Muscle of back (tissue), 11 donors: ENCODE results near the gene DGCR2. TPM values are rescaled to one million over a fixed set of nuclear protein-coding genes. Genes with fewer than 3 reads are reported as not detected.

Experiments used
- DNase-seq, 3 donors: peaks; one replicate each; pipeline versions ENCODE4 v3.0.0 to v3.0.0-alpha.2; 2013
- polyA plus RNA-seq, 10 donors: library from polyadenylated mRNA; unstranded; fragments of 120-200 nt; gene quantifications; one replicate each; pipeline ENCODE4 v1.2.1, GENCODE V29; 2013; ENCODE audit not compliant: insufficient read length in 10 of 10

The DGCR2 gene
- polyA plus RNA-seq, 10 donors = 37.0 to 59.6 (median 48.1) TPM

DNA sequence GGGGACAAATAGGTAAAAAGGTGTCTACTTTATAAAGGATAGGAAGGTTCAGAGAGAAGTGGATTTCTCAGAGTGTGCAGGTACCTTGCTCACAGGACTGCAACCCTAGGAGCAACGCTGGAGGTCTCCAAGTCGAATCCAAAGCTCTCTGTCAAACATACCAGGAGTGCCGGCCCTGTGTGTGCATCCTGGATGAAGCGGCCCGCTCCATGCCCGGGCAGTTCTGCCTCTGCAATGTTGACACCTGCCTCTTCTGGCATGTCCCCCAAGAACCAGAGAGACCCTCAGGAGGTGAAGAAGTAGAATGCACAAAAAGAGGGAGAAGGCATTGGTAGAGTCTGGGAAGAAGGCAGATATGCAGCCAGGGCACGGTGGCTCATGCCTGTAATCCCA, 5.8 kb upstream of the DGCR2 start:
- DNase-seq = no peak

DNA sequence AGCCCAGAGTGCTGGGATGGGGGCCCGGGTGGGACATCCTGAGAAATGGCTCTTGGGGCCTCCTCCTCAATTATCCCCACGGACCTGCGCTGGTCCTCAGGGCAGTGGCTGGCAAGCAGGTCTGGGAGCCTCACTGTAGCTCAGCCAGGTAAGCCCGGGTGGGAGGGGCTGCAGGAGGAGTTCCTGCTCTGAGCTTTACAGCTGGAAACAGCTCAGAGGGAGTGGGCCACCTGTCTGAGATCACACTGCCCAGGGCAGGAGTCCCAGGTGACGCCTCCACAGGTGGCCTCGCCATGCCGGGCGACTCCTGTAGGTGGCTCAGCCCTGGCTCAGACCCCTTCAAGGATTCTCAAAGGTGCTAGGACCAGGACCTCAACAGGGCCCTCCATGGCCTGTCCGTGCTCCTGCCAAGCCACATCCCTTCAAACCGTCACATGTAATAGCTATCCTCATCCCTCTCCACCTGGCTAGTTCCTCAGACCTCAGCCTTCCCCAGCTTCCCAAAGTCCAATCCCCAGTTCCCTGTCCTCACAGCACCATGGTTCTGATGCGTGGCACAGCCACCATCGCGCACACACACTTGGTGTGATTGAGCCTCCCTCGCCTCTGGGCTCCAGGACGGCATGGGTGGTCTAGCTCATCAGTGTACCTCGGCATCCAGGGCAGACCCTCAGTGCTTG, 5.3 kb upstream of the DGCR2 start:
- no peak for DNase-seq

GRCh38 chr22:19126309-19127273, 4.4 kb upstream of the DGCR2 start:
- no peak for DNase-seq

DNA sequence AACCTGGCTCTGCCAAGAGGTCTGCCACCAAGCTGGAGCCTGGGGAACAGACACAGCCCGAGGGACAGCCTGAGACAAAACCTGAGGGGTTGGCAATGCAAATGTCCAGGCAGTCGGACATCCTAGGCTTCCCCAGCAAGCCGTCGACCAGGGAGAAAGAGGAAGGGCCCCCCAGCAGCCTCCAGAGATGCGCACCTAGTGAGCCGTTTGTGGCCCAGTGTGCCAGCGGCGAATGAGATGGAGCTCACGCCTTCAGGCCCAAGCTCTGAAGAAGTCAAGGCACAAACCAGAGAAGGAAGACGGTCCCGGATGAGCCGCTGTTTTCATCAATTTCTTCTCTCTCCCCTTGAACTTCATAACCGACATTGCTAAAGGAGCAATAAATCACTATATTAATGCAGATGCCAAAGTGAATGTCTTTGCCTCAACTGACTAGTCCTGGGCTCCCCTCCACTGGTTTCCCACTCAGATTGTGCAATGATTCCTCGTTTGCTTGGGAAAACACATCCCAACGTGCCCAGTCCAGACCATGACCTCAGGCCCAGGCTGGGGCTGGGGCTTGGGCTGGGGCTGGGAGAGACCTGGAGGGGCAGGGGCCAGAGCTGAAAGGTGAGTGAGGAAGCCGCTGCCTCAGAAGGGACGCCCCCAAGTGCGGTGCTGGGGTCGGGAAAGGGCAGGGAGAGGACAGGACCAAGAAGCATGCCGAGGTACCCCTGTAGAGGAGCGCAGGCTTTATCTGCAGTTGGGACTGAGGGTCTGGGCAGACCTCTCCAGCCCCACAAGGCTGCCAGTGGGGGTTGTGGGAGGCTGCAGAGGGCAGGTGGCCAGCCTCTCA, 3.5 kb upstream of the DGCR2 start:
- no peak for DNase-seq

DNA sequence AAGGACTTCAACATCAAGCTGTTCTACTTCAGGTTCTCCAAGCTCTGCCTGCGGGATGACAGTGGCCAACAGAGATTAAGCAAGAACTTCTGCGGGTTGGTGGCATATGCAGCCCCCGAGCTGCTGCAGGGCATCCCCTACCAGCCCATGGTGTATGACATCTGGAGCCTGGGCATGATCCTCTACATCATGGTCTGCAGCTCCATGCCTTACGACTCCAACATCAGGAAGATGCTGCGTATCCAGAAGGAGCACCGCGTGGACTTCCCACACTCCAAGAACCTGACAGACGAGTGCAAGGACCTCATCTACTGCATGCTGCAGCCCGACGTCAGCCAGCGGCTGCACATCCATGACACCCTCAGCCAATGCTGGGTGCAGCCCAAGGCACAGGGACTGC, 2.8 kb upstream of the DGCR2 start:
- DNase-seq = no peak

- DNase-seq = no peak
Measured at GRCh38 chr22:19124377-19124776, 2.2 kb upstream of the DGCR2 start.

GRCh38 chr22:19123936-19124335, 1.7 kb upstream of the DGCR2 start:
- no peak for DNase-seq

DNA sequence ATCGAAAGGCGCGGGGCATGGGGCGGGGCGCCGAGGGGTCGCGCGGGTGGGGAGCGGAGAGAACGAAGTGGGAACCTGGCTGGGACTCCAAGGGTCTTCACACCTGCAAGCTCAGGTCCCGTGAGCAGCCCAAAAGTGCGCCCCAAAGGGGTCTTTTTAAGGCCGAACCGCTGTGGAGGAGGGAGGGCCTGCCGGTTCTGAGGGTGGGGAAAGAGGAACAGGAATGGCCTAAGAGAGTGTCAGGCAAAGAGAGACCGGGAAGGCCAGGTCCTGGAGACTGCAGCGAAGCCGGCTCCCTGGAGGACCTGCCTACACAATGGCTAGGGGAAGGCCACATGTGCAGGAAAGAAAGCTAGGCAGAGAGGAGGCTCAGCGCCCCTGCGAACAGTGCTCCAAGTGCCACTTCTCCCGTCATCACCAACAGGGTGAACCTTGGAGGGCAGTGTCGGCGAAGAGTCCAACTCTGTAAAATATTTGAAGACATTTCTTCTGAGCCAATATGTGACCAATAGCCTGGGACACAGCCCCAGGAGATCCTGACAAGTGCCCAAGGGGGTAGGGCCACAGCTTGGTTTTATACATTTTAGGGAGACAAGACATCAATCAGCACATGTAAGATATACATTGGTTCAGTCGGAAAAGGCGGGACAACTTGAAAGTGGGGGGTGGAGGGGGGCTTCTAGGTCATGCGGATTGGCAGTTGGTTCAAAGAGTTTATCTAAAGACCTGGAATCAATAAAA, 710 bp upstream of the DGCR2 start:
- no peak for DNase-seq

GRCh38 chr22:19121631-19122142, 525 bp downstream of the DGCR2 start:
- DNase-seq = peak in 2 of 3 donors; percentile 38 to 73

- DNase-seq = no peak
Measured at GRCh38 chr22:19120829-19121630, 1.2 kb downstream of the DGCR2 start.

GRCh38 chr22:19119949-19120348, 2.3 kb downstream of the DGCR2 start:
- no peak for DNase-seq

DNA sequence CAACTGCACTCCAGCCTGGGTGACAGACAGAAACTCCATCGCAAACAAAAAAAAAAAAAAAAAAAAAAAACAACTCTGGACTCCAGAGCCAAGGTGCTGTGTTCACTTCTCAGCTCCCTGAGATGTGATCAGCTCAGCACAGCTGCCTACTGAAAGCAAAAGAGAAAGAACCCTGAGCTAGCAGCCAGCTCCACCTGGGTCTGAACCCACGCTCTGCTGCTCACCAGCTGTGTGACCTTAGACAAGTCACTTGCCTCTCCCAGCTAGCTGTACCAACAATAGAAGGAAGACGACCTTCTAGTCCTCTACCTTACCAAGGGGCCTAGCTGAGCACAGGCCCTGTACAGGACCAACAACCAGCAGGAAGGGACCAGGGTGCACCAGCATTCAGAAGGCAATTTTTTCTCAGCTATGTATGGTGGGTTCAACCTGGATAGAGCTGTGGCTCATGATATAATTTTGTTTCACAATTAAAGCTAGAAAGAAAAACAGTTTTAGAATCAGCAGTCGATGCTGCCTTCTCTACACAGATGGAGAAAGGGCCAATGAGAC, 3.8 kb downstream of the DGCR2 start:
- DNase-seq = no peak

DNA sequence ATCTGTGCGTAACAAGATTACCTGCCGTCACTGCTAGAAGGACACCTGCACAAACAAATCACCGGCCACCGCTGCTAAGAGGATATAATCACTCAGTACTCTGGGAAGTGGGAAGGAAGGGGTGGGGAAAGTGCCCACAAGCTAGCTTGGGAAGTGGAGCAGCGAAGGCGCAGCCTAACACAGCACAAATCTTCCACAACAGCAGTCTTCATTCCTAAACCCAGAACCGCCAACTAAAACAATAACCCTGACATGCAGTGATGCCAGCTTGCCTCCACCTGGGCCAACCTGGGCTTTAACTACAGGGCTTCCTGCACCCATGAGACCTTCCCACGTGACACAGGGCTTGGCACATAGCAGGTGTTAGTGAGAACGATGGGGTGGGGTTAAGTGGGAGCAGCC, 5.1 kb downstream of the DGCR2 start:
- DNase-seq = no peak

DNA sequence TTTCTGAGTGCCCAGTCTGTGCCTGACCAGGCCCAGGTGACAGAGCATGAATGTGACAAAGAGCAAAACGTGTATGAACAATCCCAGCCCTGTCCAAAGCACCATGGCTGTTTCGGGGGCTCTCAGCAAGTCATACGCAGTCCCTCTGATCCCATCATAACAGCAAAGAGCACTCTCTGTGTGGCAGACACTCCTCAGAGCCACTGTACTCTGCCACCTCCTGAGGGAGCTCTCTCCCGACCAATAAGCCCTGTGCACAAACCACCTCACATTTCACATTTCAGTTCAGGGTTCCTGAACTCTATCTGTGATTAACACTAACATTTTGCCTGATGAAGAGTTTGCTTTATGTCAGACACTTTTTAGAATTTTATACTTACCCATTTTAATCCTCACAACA, 6.6 kb downstream of the DGCR2 start:
- no peak for DNase-seq

GRCh38 chr22:19114984-19115552, 7.1 kb downstream of the DGCR2 start:
- DNase-seq = no peak

DNA sequence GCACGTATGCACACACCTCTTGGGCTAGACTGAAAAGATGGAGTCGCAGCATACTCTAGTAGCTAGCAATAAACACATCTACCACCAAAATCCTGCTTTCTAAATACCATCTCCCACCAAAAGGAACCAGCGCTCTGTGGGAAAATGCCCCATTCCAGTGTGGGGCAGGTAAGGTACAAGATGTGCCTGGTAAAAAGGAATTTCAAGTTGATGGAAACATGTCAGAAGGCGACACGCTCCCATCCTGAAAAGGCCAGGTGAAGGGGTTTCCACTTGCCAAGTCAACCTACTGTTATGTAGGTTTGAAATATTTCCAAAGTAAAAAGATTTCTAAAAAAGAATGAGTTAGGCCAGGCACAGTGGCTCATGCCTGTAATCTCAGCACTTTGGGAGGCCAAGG, 8.8 kb downstream of the DGCR2 start:
- DNase-seq = no peak

DNA sequence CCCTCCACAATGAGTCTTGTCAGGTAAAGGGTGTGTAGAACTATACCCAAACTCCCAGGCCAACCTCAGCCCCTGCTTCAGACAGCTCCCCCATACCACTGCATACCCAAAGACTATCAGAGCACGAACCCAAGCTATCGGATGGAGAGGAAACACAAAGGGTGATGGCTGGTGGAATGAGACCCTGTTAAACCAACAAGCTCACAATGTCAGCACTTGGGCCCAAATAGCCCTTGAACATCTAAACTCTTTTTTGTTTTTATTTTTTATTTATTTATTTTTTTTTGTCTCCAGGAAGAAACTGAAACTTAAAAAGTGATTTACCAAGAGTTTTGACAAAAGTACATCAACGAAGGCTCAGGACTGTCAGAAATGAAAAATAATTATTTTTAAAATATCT, 10.6 kb downstream of the DGCR2 start:
- DNase-seq = no peak

DNA sequence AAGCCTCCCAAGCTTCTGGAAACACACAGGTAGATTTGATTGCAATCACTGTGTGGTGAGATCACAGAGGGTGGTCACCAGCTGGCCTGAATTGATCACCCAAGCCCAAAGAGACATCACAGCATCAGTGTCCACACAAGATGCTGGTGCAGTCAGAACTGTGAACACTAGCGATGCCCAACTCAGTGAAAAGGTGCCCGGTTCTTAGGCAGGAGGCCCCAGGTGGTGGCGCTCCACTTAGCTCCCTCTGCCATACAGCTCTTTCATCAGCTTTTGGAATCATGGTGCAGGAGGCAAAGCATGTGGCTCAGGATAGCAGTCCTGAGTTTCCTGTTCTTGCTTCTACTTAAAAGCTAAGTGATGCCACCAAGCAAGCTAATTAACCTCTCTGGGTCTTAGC, 11.1 kb downstream of the DGCR2 start:
- DNase-seq = no peak

GRCh38 chr22:19110646-19111045, 11.6 kb downstream of the DGCR2 start:
- no peak for DNase-seq

GRCh38 chr22:19110064-19110458, 12.2 kb downstream of the DGCR2 start:
- DNase-seq = no peak
